ENCODE measurements around the gene FOXK1.

FOXK1 gene

GRCh38 chr7:4726566-4726965, 44.5 kb downstream of the FOXK1 start:
- H3K4me3 ChIP-seq (ENCODE audit: low read length), result no peak overlapping the region
- H3K27ac ChIP-seq (ENCODE audit: low read length), result no peak overlapping the region
- H2AFZ ChIP-seq (ENCODE audit: low read depth, low read length), result no peak overlapping the region
- peaks cover 13% of the 10 kb centered on the region for H4K20me1 ChIP-seq (ENCODE audit: insufficient read depth, low read length)
- no peak overlapping the region for H3K4me2 ChIP-seq (ENCODE audit: low read length)
- no peak overlapping the region for H3K9ac ChIP-seq (ENCODE audit: low read length)
- peaks cover 69% of the 10 kb centered on the region for H3K79me2 ChIP-seq (ENCODE audit: low read length)
- no peaks in the 10 kb centered on the region for H3K36me3 ChIP-seq (replicated peaks; ENCODE audit: low read depth, low read length)
- no peaks in the 10 kb centered on the region for H3K4me1 ChIP-seq (ENCODE audit: low read length)
- no peaks in the 10 kb centered on the region for H3K27me3 ChIP-seq (ENCODE audit: low read depth, low read length)
- TF ChIP-seq EZH2phosphoT487 (IDR thresholded peaks at IDR 0.05; ENCODE audit: low read depth), result no peak
- TF ChIP-seq, protein P1, sequence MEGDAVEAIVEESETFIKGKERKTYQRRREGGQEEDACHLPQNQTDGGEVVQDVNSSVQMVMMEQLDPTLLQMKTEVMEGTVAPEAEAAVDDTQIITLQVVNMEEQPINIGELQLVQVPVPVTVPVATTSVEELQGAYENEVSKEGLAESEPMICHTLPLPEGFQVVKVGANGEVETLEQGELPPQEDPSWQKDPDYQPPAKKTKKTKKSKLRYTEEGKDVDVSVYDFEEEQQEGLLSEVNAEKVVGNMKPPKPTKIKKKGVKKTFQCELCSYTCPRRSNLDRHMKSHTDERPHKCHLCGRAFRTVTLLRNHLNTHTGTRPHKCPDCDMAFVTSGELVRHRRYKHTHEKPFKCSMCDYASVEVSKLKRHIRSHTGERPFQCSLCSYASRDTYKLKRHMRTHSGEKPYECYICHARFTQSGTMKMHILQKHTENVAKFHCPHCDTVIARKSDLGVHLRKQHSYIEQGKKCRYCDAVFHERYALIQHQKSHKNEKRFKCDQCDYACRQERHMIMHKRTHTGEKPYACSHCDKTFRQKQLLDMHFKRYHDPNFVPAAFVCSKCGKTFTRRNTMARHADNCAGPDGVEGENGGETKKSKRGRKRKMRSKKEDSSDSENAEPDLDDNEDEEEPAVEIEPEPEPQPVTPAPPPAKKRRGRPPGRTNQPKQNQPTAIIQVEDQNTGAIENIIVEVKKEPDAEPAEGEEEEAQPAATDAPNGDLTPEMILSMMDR (IDR thresholded peaks at IDR 0.05; ENCODE audit: low read depth, low read length), result no peak
- no peaks in the 10 kb centered on the region for H3K9me3 ChIP-seq (ENCODE audit: insufficient read depth, low read length)

GRCh38 chr7:4727914-4728705, 46.0 kb downstream of the FOXK1 start:
- Histone ChIP-seq H3K9ac (ENCODE audit: low read length) (no peak overlapping the region), H3K27me3 (ENCODE audit: low read depth, low read length) (no peaks in the 10 kb centered on the region), H3K79me2 (ENCODE audit: low read length) (peaks cover 67% of the 10 kb centered on the region), H4K20me1 (ENCODE audit: insufficient read depth, low read length) (peaks cover 13% of the 10 kb centered on the region), H3K4me2 (ENCODE audit: low read length) (no peak overlapping the region), H3K36me3 (replicated peaks; ENCODE audit: low read depth, low read length) (peaks cover 4% of the 10 kb centered on the region), H3K4me1 (ENCODE audit: low read length) (no peaks in the 10 kb centered on the region), H3K27ac (ENCODE audit: low read length) (no peak overlapping the region), H2AFZ (ENCODE audit: low read depth, low read length) (no peak overlapping the region), H3K4me3 (ENCODE audit: low read length) (no peak overlapping the region), H3K9me3 (ENCODE audit: insufficient read depth, low read length) (no peaks in the 10 kb centered on the region)
- no peak for TF ChIP-seq EZH2phosphoT487 (IDR thresholded peaks at IDR 0.05; ENCODE audit: low read depth)
- TF ChIP-seq, protein P1 (IDR thresholded peaks at IDR 0.05; ENCODE audit: low read depth, low read length), result no peak

DNA sequence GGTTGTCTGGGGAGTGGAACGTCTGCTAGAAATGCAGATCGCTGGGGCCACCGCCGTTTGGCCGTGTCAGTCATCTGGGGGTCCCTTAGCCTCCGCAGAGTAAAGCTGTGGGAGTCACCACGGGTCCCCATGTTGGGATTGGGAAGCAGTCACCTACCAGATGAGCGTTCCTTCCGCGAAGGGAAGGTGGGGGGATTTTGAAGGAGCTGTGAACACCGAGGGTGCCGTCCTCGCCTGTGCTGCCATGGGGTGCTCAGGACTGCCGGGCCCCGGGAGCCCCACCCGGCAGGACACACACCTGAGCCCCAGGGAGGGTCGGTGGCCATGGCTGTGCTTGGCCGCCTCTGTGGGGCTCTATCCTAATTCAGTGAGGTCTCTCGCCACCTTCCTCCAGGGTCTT, 47.2 kb downstream of the FOXK1 start:
- no peaks in the 10 kb centered on the region for H3K27me3 ChIP-seq (ENCODE audit: low read depth, low read length)
- H3K4me3 ChIP-seq (ENCODE audit: low read length), result no peak overlapping the region
- H2AFZ ChIP-seq (ENCODE audit: low read depth, low read length), result no peak overlapping the region
- peaks cover 4% of the 10 kb centered on the region for H3K36me3 ChIP-seq (replicated peaks; ENCODE audit: low read depth, low read length)
- H4K20me1 ChIP-seq (ENCODE audit: insufficient read depth, low read length), result peaks cover 11% of the 10 kb centered on the region
- H3K4me2 ChIP-seq (ENCODE audit: low read length), result no peak overlapping the region
- TF ChIP-seq, protein P1 (IDR thresholded peaks at IDR 0.05; ENCODE audit: low read depth, low read length), result no peak
- TF ChIP-seq EZH2phosphoT487 (IDR thresholded peaks at IDR 0.05; ENCODE audit: low read depth), result no peak
- H3K27ac ChIP-seq (ENCODE audit: low read length), result no peak overlapping the region
- peaks cover 67% of the 10 kb centered on the region for H3K79me2 ChIP-seq (ENCODE audit: low read length)
- H3K4me1 ChIP-seq (ENCODE audit: low read length), result no peaks in the 10 kb centered on the region
- H3K9ac ChIP-seq (ENCODE audit: low read length), result no peak overlapping the region
- H3K9me3 ChIP-seq (ENCODE audit: insufficient read depth, low read length), result no peaks in the 10 kb centered on the region

DNA sequence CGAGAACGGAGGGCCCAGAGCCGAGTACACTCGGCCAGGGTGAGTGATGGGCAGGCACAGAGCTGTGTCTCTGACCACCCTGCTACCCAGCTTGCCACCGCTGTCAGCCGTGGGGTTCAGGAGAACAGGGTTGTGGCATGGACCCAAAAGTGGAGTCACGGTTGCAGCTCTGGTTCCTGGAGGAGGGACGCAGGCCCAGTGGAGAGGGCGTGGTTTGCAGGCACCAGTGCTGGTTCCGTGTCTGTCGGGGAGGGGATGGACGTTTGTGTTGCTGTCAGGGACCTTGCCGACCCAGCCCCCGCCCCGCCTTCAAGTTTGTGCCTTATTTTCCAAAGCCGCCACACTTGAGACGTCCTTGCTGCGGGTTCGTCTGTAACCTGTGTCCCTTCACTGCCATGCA, 48.2 kb downstream of the FOXK1 start:
- Histone ChIP-seq H3K4me2 (ENCODE audit: low read length) (no peak overlapping the region), H3K9me3 (ENCODE audit: insufficient read depth, low read length) (no peaks in the 10 kb centered on the region), H3K4me1 (ENCODE audit: low read length) (no peaks in the 10 kb centered on the region), H3K4me3 (ENCODE audit: low read length) (no peak overlapping the region), H2AFZ (ENCODE audit: low read depth, low read length) (no peak overlapping the region), H3K27me3 (ENCODE audit: low read depth, low read length) (no peaks in the 10 kb centered on the region), H3K36me3 (replicated peaks; ENCODE audit: low read depth, low read length) (peaks cover 4% of the 10 kb centered on the region), H3K79me2 (ENCODE audit: low read length) (peaks cover 64% of the 10 kb centered on the region), H3K9ac (ENCODE audit: low read length) (no peak overlapping the region), H4K20me1 (ENCODE audit: insufficient read depth, low read length) (peaks cover 4% of the 10 kb centered on the region), H3K27ac (ENCODE audit: low read length) (no peak overlapping the region)
- TF ChIP-seq, protein P1 (IDR thresholded peaks at IDR 0.05; ENCODE audit: low read depth, low read length), result no peak
- no peak for TF ChIP-seq EZH2phosphoT487 (IDR thresholded peaks at IDR 0.05; ENCODE audit: low read depth)
